Activated T-helper 1 cell treated with anti-CD3 and anti-CD28 coated beads, Interleukin-2, amount 50 U/mL, for 16 hours (primary cell): ENCODE results near the gene IL26.
"Not testable (repeated sequence)": the region's sequence is repeated elsewhere in the genome, so short reads cannot be mapped to it uniquely, and the experiment has no call there.

Experiments
- DNase-seq, 2 donors: peaks; one replicate each; pipeline ENCODE4 v3.0.0-alpha.2; 2020; ENCODE audit warnings: low read depth in 1 of 2, low spot score in 1 of 2

The IL26 gene

GRCh38 chr12:68200854-68201253 lies 24.8 kb downstream of the IL26 start:
- DNase-seq: no peak

DNA sequence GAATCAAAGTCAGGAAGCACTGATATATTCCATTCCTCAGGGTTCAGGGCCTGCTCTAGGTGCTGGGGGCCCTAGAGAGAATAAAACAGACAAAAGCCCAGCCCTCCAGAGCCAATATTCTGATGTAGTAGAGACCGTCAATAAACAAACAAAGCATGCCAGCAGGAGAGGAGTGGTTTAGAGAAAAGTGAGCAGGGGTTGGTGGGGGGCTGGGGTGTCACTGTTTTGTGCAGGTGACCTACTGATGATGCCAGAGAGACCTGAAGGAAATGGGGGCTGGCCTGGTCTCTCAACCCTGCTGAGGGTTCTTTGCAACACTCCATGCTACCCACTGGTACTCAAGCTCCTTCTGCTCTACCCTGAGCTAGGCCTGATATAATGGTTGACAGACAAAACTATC lies 26.5 kb downstream of the IL26 start:
- DNase-seq: no peak

- DNase-seq: no peak
Measured at GRCh38 chr12:68198507-68199086, 27.0 kb downstream of the IL26 start.

DNA sequence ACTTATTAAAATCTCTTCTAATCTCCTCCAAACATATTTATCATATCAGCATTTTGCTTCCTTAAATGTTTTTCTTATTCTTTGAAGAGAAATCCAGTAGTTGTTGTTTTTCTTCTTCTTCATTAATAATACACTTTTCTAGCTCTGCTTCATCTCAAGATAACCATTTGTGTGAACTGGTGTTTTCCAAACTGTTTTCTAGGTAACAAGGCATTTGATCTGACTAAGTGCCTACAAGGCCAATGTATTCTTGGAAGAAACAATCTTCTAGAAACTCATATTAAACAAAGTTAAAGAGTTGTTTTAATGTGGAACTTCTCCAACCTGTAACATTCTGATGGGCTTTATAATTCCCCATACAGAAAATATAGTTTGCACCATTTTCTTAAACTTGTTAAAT lies 35.3 kb downstream of the IL26 start:
- DNase-seq: no peak

- DNase-seq: no peak
Measured at GRCh38 chr12:68189821-68190242, 35.8 kb downstream of the IL26 start.

DNA sequence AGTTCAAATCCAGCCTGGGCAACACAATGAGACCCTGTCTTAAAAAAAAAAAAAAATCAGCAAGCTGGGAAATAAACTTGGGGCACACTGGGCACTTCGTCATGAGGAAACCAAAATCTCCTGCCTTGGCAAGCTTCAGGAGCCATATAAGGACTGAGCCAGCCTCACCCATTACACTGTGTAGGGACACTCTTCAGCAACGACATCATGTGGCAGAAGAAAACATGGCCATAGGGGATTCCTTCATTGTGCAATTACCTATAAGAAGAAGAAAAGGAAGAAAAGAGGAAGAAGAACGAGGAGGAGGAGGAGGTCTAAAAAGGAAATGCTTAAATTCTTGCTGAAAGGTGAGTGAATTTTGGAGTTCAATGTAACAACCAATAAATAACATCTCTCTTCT lies 40.0 kb downstream of the IL26 start:
- no peak for DNase-seq

DNA sequence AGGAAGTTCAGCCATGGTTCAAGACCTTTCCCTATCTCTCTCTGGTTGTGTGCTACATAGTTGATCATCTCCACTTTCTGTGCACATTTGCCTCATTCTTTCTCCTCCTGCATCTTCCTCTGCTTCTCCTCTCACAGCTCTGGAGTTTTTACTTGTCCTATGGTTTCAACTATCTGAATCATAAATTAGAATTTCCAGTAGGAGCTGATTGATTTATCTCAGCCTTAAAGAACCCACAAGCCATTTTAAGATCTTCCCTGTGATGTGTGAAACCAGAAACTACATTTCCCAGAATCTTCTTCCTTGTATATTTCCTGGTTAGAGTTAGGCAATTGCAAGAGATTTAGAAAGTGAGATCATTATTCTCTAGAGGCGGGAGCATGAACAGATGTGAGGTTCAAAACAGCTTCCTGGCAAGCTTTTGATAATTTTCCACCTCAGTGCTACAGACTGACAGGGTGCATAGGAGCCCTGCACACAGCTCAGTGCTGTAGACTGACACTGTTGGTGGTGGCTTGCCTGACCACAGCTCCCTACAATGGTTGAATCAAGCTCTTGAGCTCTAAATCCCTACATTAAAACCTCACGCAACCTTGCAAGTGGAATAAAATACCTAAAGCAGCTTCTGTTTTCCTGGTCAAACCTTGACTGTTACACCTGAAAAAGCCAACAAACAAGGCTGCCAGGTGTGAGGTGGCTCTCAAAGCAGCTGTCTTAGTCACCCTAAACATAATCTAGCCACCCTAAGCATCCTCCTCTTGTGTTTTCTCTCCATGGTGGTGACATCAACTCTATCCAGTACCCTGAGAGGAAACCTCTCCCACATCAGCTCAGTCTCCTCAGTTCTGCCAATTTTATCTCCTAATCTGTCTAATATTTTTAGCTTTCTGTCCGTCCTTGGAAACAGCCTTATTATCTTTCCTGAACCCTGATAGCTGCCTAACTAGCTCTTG lies 44.5 kb downstream of the IL26 start:
- DNase-seq: no peak

GRCh38 chr12:68178774-68179439 lies 46.7 kb downstream of the IL26 start:
- no peak for DNase-seq

GRCh38 chr12:68178184-68178583 lies 47.4 kb downstream of the IL26 start:
- no peak for DNase-seq

- no peak for DNase-seq
Measured at GRCh38 chr12:68177562-68177961, 48.0 kb downstream of the IL26 start.

- DNase-seq: no peak
Measured at GRCh38 chr12:68176257-68176656, 49.4 kb downstream of the IL26 start.

- DNase-seq: peak; percentile 20 to 47
Measured at GRCh38 chr12:68175557-68176061, 50.0 kb downstream of the IL26 start.

GRCh38 chr12:68174761-68175160 lies 50.8 kb downstream of the IL26 start:
- DNase-seq: not testable (repeated sequence)

- DNase-seq: no peak
Measured at GRCh38 chr12:68173792-68174191, 51.8 kb downstream of the IL26 start.

DNA sequence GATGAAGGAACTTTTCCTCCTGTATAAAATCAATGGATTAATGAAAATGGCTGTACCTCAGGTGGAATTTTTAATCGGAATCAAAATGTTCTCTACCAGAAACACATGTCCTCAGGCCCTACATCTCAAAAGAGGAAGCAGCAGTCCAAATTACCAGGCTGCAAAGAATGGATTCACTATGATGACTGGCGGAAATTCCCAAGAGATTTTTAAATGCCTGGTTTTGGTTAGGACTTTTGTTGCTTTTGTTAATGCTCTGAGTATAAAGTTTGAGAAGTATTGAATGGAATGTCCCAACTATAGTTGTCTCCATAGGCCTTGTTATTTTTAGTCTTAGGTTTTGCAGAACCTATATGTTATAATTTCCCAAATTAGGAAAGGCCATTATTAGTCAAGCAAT lies 54.9 kb downstream of the IL26 start:
- DNase-seq: no peak

DNA sequence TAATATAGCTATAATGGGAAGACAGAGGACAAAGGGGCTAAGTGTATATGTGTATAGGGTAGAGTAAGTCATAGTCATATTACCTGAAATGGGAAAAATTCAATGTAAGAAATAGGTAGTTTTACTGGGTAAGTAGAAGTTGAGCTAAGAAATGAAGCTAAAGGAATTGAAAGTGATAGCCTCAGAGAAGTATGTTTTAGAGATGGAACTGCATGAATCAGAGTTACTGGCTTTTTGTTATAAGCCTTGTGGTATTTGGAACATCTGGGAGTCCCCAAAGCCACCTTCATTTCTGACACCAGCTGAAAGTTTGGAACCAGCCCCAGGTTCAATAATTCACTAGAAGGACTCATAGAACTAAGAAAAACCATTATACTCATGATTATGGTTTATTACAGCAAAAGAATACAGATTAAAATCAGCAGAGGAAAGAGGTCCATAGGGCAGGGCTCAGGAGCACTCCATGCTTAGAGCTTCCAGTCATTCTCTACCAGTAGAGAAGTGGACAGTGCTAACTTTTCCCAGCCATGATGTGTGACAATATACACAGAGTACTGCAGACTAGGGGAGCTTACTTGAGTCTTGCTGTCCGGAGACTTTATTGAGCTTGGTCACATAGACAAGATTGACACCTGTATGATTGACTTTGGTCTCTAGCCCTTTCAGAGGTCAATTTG lies 56.3 kb downstream of the IL26 start:
- DNase-seq: no peak

DNA sequence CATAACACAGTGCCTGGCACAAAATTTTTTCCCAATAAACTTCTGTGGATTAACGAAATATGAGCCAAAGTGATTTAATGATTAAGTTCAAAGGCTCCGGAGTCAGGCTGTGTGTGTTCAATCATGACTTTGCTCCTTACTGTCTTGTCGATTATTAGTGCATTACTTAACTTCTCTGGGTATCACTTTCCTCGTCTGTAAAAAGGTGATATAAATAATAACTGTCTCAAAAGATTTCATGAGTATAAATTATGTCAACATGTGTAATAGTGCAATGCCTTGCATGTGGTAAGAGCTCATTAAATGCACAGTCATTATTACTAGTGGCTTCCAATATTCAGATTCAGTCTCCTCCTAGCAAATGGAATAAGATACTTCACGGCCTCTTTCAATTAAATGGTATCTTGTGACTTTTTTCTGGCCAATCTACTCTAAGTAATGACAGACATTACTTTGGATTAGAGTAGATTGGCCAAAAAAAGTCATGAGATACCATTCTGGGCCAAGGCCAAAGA lies 59.2 kb downstream of the IL26 start:
- DNase-seq: no peak

GRCh38 chr12:68163560-68164081 lies 62.0 kb downstream of the IL26 start:
- no peak for DNase-seq

GRCh38 chr12:68162374-68162773 lies 63.2 kb downstream of the IL26 start:
- DNase-seq: no peak

- DNase-seq: no peak
Measured at GRCh38 chr12:68159681-68160304, 65.8 kb downstream of the IL26 start, which contains the start of gene IFNG. Gene IFNG (minus strand): TSS chr12:68159740. CDS start chr12:68159615, 125 bp downstream.
